ENCODE data around the gene THSD7B.

THSD7B gene

DNA sequence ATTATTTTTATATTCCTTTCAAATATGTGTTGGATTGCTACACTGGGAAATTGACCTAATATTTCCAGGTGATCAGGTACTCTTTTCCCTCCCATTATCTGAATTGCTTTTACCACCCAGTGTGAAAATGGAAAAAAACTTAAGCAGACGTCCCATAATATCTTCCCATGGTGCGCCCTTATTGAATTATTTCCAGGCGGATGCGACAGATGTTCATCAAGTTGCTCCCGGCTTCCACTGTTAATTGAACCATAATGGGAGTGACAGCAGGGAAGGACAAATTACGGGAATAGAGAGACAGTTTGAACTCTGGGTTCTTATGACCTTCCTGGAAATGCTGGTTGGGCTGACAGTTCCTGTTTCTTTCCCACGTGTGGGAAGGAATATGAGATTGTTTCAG is 93.3 kb downstream of the THSD7B start:
- Histone ChIP-seq H3K9me3 (ENCODE audit: low read depth, low read length) (no peaks in the 10 kb centered on the region), H3K4me3 (no peak overlapping the region), H3K27ac (no peak overlapping the region), H3K9ac (ENCODE audit: insufficient read length) (no peak overlapping the region), H3K36me3 (ENCODE audit: insufficient read depth, low read length) (no peaks in the 10 kb centered on the region)
- TF ChIP-seq FOXP2 (optimal IDR thresholded peaks at IDR 0.05; ENCODE audit: control extremely low read depth, extremely low read length, insufficient read depth), result no peak
- no peak for TF ChIP-seq POLR2AphosphoS5 (IDR thresholded peaks at IDR 0.05; ENCODE audit: borderline replicate concordance, low read depth, low read length)
- TF ChIP-seq EZH2 (IDR thresholded peaks at IDR 0.05), result no peak
- no peak for DNase-seq (ENCODE audit: low read depth, low spot score)

GRCh38 chr2:136860443-136860958 is 95.2 kb downstream of the THSD7B start:
- no peak for DNase-seq (ENCODE audit: low read depth, low spot score)
- H3K4me3 ChIP-seq, result no peak overlapping the region
- no peak for TF ChIP-seq EZH2 (IDR thresholded peaks at IDR 0.05)
- no peak for TF ChIP-seq POLR2AphosphoS5 (IDR thresholded peaks at IDR 0.05; ENCODE audit: borderline replicate concordance, low read depth, low read length)
- TF ChIP-seq FOXP2 (optimal IDR thresholded peaks at IDR 0.05; ENCODE audit: control extremely low read depth, extremely low read length, insufficient read depth), result no peak

GRCh38 chr2:136863468-136863867 is 98.1 kb downstream of the THSD7B start:
- no peak for DNase-seq (ENCODE audit: low read depth, low spot score)
- no peaks in the 10 kb centered on the region for H3K36me3 ChIP-seq (ENCODE audit: insufficient read depth, low read length)
- no peak overlapping the region for H3K9ac ChIP-seq (ENCODE audit: insufficient read length)
- no peak overlapping the region for H3K4me3 ChIP-seq
- no peak for TF ChIP-seq FOXP2 (optimal IDR thresholded peaks at IDR 0.05; ENCODE audit: control extremely low read depth, extremely low read length, insufficient read depth)
- no peak for TF ChIP-seq EZH2 (IDR thresholded peaks at IDR 0.05)
- TF ChIP-seq POLR2AphosphoS5 (IDR thresholded peaks at IDR 0.05; ENCODE audit: borderline replicate concordance, low read depth, low read length), result no peak
- no peaks in the 10 kb centered on the region for H3K9me3 ChIP-seq (ENCODE audit: low read depth, low read length)
- no peak overlapping the region for H3K27ac ChIP-seq

More at GRCh38 chr2:136860443-136860958, 95.2 kb downstream of the THSD7B start:
- Histone ChIP-seq H3K9ac (ENCODE audit: insufficient read length) (no peak overlapping the region), H3K9me3 (ENCODE audit: low read depth, low read length) (no peaks in the 10 kb centered on the region), H3K27ac (no peak overlapping the region), H3K36me3 (ENCODE audit: insufficient read depth, low read length) (no peaks in the 10 kb centered on the region)

GRCh38 chr2:136863874-136864273 is 98.5 kb downstream of the THSD7B start:
- Histone ChIP-seq H3K4me3 (no peak overlapping the region), H3K36me3 (ENCODE audit: insufficient read depth, low read length) (no peaks in the 10 kb centered on the region), H3K27ac (no peak overlapping the region), H3K9ac (ENCODE audit: insufficient read length) (no peak overlapping the region), H3K9me3 (ENCODE audit: low read depth, low read length) (no peaks in the 10 kb centered on the region)
- TF ChIP-seq EZH2 (IDR thresholded peaks at IDR 0.05) (no peak), POLR2AphosphoS5 (IDR thresholded peaks at IDR 0.05; ENCODE audit: borderline replicate concordance, low read depth, low read length) (no peak), FOXP2 (optimal IDR thresholded peaks at IDR 0.05; ENCODE audit: control extremely low read depth, extremely low read length, insufficient read depth) (no peak)
- no peak for DNase-seq (ENCODE audit: low read depth, low spot score)

DNA sequence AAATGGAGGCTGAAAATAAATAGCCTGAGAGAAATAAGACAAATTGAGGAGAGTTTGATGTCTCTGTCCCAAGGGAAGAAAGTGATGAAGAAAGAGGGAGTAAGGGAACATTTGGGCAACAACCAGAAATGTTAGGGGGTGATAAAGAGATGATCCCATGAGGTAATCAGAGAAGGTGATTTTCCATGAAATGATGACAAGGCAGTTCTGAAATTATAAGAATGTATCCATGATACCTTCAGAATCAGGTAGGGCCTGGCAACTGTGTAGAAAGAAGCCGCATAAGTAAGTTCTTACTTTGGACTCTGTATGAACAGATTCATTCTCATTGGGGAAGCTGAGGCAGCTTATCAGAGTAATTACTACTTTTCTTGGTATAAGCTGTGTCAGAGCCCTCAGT is 106.1 kb downstream of the THSD7B start:
- Histone ChIP-seq H3K9ac (ENCODE audit: insufficient read length) (no peak overlapping the region), H3K4me3 (no peak overlapping the region), H3K36me3 (ENCODE audit: insufficient read depth, low read length) (no peaks in the 10 kb centered on the region), H3K9me3 (ENCODE audit: low read depth, low read length) (no peaks in the 10 kb centered on the region), H3K27ac (no peak overlapping the region)
- no peak for TF ChIP-seq EZH2 (IDR thresholded peaks at IDR 0.05)
- no peak for TF ChIP-seq POLR2AphosphoS5 (IDR thresholded peaks at IDR 0.05; ENCODE audit: borderline replicate concordance, low read depth, low read length)
- TF ChIP-seq FOXP2 (optimal IDR thresholded peaks at IDR 0.05; ENCODE audit: control extremely low read depth, extremely low read length, insufficient read depth), result no peak
- no peak for DNase-seq (ENCODE audit: low read depth, low spot score)

GRCh38 chr2:136874258-136874657 is 108.9 kb downstream of the THSD7B start:
- Histone ChIP-seq H3K36me3 (ENCODE audit: insufficient read depth, low read length) (no peaks in the 10 kb centered on the region), H3K9ac (ENCODE audit: insufficient read length) (no peak overlapping the region), H3K9me3 (ENCODE audit: low read depth, low read length) (no peaks in the 10 kb centered on the region), H3K27ac (no peak overlapping the region), H3K4me3 (no peak overlapping the region)
- DNase-seq (ENCODE audit: low read depth, low spot score), result no peak
- TF ChIP-seq EZH2 (IDR thresholded peaks at IDR 0.05) (no peak), POLR2AphosphoS5 (IDR thresholded peaks at IDR 0.05; ENCODE audit: borderline replicate concordance, low read depth, low read length) (no peak), FOXP2 (optimal IDR thresholded peaks at IDR 0.05; ENCODE audit: control extremely low read depth, extremely low read length, insufficient read depth) (no peak)

GRCh38 chr2:136891100-136891499 is 125.8 kb downstream of the THSD7B start:
- Histone ChIP-seq H3K27ac (no peak overlapping the region), H3K4me3 (no peak overlapping the region), H3K36me3 (ENCODE audit: insufficient read depth, low read length) (no peaks in the 10 kb centered on the region), H3K9me3 (ENCODE audit: low read depth, low read length) (no peaks in the 10 kb centered on the region), H3K9ac (ENCODE audit: insufficient read length) (no peak overlapping the region)
- no peak for DNase-seq (ENCODE audit: low read depth, low spot score)
- TF ChIP-seq EZH2 (IDR thresholded peaks at IDR 0.05), result no peak
- no peak for TF ChIP-seq POLR2AphosphoS5 (IDR thresholded peaks at IDR 0.05; ENCODE audit: borderline replicate concordance, low read depth, low read length)
- TF ChIP-seq FOXP2 (optimal IDR thresholded peaks at IDR 0.05; ENCODE audit: control extremely low read depth, extremely low read length, insufficient read depth), result no peak

- Histone ChIP-seq H3K9me3 (ENCODE audit: low read depth, low read length) (no peaks in the 10 kb centered on the region), H3K9ac (ENCODE audit: insufficient read length) (no peak overlapping the region), H3K4me3 (no peak overlapping the region), H3K36me3 (ENCODE audit: insufficient read depth, low read length) (no peaks in the 10 kb centered on the region), H3K27ac (no peak overlapping the region)
- TF ChIP-seq POLR2AphosphoS5 (IDR thresholded peaks at IDR 0.05; ENCODE audit: borderline replicate concordance, low read depth, low read length) (no peak), FOXP2 (optimal IDR thresholded peaks at IDR 0.05; ENCODE audit: control extremely low read depth, extremely low read length, insufficient read depth) (no peak), EZH2 (IDR thresholded peaks at IDR 0.05) (no peak)
- DNase-seq (ENCODE audit: low read depth, low spot score), result no peak
Measured at GRCh38 chr2:136894007-136894634, 128.8 kb downstream of the THSD7B start.

DNA sequence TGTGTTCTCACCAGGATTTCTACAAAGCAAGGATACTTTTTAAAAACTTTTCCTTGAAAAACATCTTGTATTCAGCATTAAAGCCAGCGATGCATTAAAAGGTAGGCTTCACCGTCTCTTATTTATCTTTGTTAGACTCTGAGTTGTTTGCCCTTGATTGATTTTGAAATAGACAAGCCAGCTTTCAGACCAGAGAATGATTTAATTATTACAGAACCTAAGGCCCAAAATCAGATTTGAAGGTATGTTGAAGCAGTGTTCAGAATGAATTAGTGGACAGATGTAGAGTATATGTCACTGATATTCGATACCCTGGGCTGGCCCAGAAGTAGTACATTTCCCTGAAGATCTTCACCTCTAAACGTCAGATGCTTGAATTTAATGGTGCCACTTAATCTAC is 136.4 kb downstream of the THSD7B start:
- H3K27ac ChIP-seq, result no peak overlapping the region
- no peak for DNase-seq (ENCODE audit: low read depth, low spot score)
- TF ChIP-seq EZH2 (IDR thresholded peaks at IDR 0.05) (no peak), FOXP2 (optimal IDR thresholded peaks at IDR 0.05; ENCODE audit: control extremely low read depth, extremely low read length, insufficient read depth) (no peak), POLR2AphosphoS5 (IDR thresholded peaks at IDR 0.05; ENCODE audit: borderline replicate concordance, low read depth, low read length) (no peak)
- H3K9ac ChIP-seq (ENCODE audit: insufficient read length), result no peak overlapping the region
- H3K36me3 ChIP-seq (ENCODE audit: insufficient read depth, low read length), result no peaks in the 10 kb centered on the region
- no peak overlapping the region for H3K4me3 ChIP-seq
- H3K9me3 ChIP-seq (ENCODE audit: low read depth, low read length), result no peaks in the 10 kb centered on the region
